Fibroblast of skin of back (primary cell): ENCODE measurements around the gene ZNF662. TPM values are rescaled to one million over a fixed set of nuclear protein-coding genes. Genes with fewer than 3 reads are reported as not detected.
"Not testable (repeated sequence)": the region's sequence is repeated elsewhere in the genome, so short reads cannot be mapped to it uniquely, and the experiment has no call there.

ENCODE experiments used
- DNase-seq: peaks from one replicate; pipeline ENCODE4 v3.0.0-alpha.2; 2013
- polyA plus RNA-seq, 2 experiments: library from polyadenylated mRNA; unstranded; fragments of 120-200 nt; gene quantifications; one replicate each; pipeline ENCODE4 v1.2.1, GENCODE V29; 2013; ENCODE audit not compliant: insufficient read length in 2 of 2

Gene ZNF662
- polyA plus RNA-seq (2013, experiment 1 of 2; ENCODE audit: insufficient read length) = 2.1 TPM
- polyA plus RNA-seq (2013, experiment 2 of 2; ENCODE audit: insufficient read length) = 1.7 TPM

- peak; percentile 34 for DNase-seq
These were observed at the start of gene ZNF662 for GRCh38 chr3:42906070-42906847. TSS of gene ZNF662 (plus strand) at chr3:42906142. CDS start at chr3:42908115, 1,973 bp downstream.

GRCh38 chr3:42856544-42856943 is 49.4 kb upstream of the ZNF662 start:
- DNase-seq = no peak

- DNase-seq = no peak
These were observed 41.5 kb upstream of the ZNF662 start for GRCh38 chr3:42864321-42864950.

- no peak for DNase-seq
These were observed 40.7 kb upstream of the ZNF662 start for GRCh38 chr3:42865256-42865655.

- no peak for DNase-seq
These were observed 38.8 kb upstream of the ZNF662 start for GRCh38 chr3:42867138-42867537.

- no peak for DNase-seq
These were observed 37.1 kb upstream of the ZNF662 start for GRCh38 chr3:42868841-42869240.

- no peak for DNase-seq
These were observed 34.2 kb upstream of the ZNF662 start for GRCh38 chr3:42871592-42872196.

GRCh38 chr3:42872718-42873117 is 33.2 kb upstream of the ZNF662 start:
- no peak for DNase-seq

- DNase-seq = no peak
These were observed 32.5 kb upstream of the ZNF662 start for GRCh38 chr3:42873221-42873982.

GRCh38 chr3:42874749-42875148 is 31.2 kb upstream of the ZNF662 start:
- no peak for DNase-seq

- no peak for DNase-seq
These were observed 30.4 kb upstream of the ZNF662 start, which contains the start of gene CYP8B1 for GRCh38 chr3:42875325-42876151. TSS of gene CYP8B1 (minus strand) at chr3:42875879. CDS start at chr3:42875816, 63 bp downstream.

GRCh38 chr3:42876401-42876800 is 29.5 kb upstream of the ZNF662 start:
- no peak for DNase-seq

GRCh38 chr3:42876940-42877720 is 28.8 kb upstream of the ZNF662 start:
- no peak for DNase-seq

GRCh38 chr3:42877881-42878280 is 28.1 kb upstream of the ZNF662 start:
- no peak for DNase-seq

GRCh38 chr3:42880183-42880582 is 25.8 kb upstream of the ZNF662 start:
- DNase-seq = no peak

- peak; percentile 83 for DNase-seq
These were observed 25.1 kb upstream of the ZNF662 start for GRCh38 chr3:42880601-42881451.

GRCh38 chr3:42883251-42883930 is 22.6 kb upstream of the ZNF662 start:
- not testable (repeated sequence) for DNase-seq

GRCh38 chr3:42884324-42884723 is 21.6 kb upstream of the ZNF662 start:
- no peak for DNase-seq

GRCh38 chr3:42886294-42886822 is 19.6 kb upstream of the ZNF662 start:
- DNase-seq = no peak
